GM12801 (cell line): ENCODE measurements around the gene RNASE8.

ENCODE experiments used
- CTCF ChIP-seq: IDR thresholded peaks from one replicate; pipeline ENCODE4 v1.5.1; 2011; ENCODE audit warnings: control low read depth; ENCODE audit not compliant: insufficient read length; ENCODE audit errors: extremely low read depth

Gene RNASE8

GRCh38 chr14:21041676-21042433 lies 15.8 kb upstream of the RNASE8 start, which contains the start of gene RNASE7:
Gene RNASE7 (plus strand): TSS chr14:21042362. CDS start chr14:21042993, 631 bp downstream.
- TF ChIP-seq CTCF = no peak

- TF ChIP-seq CTCF = no peak
Measured at GRCh38 chr14:21042918-21043317, 14.7 kb upstream of the RNASE8 start.

GRCh38 chr14:21043387-21043973 lies 14.1 kb upstream of the RNASE8 start:
- TF ChIP-seq CTCF = no peak

- TF ChIP-seq CTCF = no peak
Measured at GRCh38 chr14:21043974-21044618, 13.5 kb upstream of the RNASE8 start.

- TF ChIP-seq CTCF = no peak
Measured at GRCh38 chr14:21047378-21047781, 10.2 kb upstream of the RNASE8 start.

- no peak for TF ChIP-seq CTCF
Measured at GRCh38 chr14:21048638-21049037, 9.0 kb upstream of the RNASE8 start.

GRCh38 chr14:21049271-21049673 lies 8.3 kb upstream of the RNASE8 start:
- TF ChIP-seq CTCF = no peak
